ENCODE data around the gene UPF3A.
"Not testable (repeated sequence)": the region's sequence is repeated elsewhere in the genome, so short reads cannot be mapped to it uniquely, and the experiment has no call there.

Gene UPF3A

DNA sequence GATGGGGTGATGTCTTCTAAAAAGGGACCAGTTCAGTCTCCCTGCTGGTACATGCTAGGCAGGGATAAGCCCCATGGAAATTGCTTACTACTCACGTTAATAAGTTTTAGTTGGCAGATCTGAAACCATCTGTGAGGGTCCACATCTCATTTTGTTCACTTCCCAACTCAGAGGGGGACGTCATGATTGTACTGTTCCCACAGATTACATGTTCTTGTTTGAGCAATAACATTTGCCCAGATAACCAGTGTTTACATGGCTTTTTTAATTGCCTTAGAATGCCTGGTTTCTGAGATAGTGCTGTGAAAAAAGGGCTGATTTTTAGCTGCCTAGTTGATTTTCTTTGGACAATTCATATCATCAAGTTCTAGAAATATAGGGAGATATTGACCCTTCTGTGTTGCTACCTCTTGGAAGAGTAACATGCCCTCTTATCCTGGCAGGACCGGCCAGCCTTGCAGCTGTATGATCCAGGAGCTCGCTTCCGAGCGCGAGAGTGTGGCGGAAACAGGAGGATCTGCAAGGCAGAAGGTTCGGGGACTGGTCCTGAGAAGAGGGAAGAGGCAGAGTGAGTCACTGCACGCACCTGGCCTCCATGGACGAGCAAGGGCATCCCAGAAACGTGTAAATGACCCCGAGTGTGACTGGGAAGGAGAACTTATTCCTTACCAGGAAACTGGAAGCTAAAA is 23.1 kb downstream of the UPF3A start:
- DNase-seq (ENCODE audit: low read depth in 4 of 4, low spot score in 1 of 4), result no peak

DNA sequence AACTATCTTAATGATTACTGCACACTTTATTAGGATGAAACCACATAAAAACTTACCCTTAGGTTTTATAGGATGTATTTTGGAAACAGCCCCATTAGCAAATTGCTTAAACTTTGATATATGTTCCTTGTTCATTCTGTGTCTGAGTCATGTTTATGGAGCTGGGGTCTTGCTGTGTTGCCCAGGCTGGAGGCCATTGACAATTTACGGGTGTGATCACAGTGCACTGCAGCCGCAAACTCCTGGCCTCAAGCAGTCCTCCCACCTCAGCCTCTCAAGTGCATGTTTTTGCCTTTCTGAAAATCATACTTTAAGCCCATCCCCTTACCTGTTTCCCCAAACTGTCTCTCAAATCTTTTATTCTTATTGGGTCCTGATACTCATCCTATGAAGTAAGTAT is 27.7 kb downstream of the UPF3A start:
- DNase-seq (ENCODE audit: low read depth in 4 of 4, low spot score in 1 of 4), result no peak

DNA sequence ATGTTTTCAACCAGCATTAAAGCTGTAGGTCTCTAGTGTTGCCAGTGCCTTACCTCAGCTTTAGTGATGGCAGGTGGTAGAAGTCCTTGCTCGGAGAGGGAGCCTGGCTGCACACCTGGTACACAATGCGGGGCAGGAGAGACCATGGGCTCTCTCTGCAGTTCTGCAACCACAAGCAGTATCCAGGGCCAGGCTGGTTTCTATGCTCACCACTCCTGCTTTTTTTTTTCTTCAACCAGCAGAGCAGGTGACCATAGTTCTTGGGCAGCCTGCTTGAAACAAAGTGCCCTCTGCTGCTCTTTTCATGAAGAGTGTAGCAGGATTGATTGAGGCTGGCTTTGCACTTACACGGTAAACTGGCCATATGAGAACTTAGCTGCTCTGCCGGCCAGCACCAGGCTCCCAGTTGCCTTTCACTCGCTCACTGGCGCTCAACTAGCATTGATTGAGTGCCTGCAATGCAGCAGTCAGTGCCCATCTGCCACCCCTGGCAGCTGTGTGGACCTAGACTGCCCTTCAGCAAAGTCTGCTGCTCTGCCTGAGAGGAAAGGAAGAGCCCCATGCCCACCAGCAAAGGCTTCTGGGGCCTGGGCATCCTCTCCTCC is 28.5 kb downstream of the UPF3A start:
- no peak for DNase-seq (ENCODE audit: low read depth in 4 of 4, low spot score in 1 of 4)

DNA sequence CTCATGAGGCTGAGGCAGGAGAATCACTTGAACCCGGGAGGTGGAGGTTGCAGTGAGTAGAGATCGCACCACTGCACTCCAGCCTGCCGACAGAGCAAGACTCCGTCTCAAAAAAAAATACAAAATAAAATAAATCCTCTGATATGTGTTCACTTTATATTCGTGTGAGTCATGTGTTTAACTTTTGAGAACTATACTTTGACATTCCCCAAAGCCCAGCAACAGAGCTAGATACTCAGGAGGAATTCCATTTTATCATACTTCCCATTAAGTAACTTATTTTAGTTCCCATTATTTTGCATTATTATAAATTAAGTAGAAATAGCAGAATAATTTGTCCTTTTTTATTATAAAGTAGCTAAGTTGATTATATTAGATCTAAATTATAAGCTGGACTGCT is 29.6 kb downstream of the UPF3A start:
- DNase-seq (ENCODE audit: low read depth in 4 of 4, low spot score in 1 of 4), result no peak

DNA sequence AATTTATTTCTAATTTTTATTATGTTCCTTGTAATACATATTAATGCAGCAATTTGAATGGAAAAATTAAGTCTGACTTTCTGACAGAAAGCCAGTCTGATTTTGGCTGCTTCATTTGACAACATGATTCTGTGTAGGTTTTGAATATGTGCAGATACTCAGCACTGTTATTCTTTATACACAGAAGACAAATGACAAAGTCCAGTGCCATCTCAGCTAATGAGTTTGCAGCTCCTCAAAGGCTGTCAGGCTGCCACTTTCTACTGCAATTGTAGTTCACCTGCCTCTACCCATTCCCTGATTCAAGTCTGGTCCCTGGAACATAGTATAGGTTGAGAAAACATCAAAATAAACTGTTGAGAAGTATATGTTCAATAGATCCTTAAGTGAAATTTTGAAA is 30.0 kb downstream of the UPF3A start:
- no peak for DNase-seq (ENCODE audit: low read depth in 4 of 4, low spot score in 1 of 4)

DNA sequence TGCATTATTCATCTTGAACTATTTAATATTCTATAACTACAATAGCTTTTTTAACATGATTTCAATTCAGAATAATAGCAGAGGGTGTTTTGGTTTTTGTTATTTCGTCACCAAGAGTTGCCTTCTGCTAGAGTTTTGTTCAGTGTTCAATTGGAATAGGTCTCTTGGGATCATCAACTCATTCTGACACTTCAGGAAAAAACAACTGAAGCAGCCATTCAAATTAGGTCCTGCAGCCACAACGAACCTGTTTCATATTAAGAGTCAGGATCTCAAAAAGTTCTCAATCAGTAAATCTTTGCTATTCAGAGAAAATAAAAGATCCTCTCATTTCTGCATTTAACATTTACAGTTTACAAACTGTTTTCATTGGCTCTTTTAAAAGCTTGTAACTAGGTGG is 30.5 kb downstream of the UPF3A start:
- DNase-seq (ENCODE audit: low read depth in 4 of 4, low spot score in 1 of 4), result no peak

DNA sequence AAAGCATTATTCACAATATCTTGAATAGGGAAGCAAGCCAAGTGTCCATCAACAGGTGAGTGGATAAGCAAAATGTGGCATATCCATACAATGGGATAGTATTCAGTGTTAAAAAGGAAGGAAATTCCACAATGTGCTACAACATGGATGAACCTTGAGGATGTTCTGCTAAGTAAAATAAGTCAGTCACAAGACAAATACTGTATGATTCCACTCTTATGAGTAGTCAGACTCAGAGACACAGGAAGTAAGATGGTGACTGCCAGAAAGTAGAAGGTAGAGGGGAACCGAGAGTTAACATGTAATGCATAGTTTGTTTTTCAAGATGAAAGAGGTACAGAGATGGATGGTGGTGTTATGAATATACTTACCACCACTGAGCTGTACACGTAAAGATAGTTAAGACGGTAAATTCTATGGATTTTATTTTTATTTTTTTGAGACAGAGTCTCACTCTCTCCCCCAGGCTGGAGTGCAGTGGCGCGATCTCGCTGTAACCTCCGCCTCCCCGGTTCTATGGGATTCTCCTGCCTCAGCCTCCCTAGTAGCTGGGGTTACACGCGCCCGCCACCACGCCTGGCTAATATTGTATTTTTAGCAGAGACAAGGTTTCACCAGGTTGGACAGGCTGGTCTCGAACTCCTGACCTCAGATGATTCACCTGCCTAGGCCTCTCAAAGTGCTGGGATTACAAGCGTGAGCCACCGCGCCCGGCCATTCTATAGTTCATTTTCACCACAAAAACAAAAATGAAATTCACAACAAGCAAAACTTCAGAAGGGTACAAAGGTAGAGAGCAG is 31.9 kb downstream of the UPF3A start:
- DNase-seq (ENCODE audit: low read depth in 4 of 4, low spot score in 1 of 4), result peak in 2 of 4 experiments; percentile 13 to 31

DNA sequence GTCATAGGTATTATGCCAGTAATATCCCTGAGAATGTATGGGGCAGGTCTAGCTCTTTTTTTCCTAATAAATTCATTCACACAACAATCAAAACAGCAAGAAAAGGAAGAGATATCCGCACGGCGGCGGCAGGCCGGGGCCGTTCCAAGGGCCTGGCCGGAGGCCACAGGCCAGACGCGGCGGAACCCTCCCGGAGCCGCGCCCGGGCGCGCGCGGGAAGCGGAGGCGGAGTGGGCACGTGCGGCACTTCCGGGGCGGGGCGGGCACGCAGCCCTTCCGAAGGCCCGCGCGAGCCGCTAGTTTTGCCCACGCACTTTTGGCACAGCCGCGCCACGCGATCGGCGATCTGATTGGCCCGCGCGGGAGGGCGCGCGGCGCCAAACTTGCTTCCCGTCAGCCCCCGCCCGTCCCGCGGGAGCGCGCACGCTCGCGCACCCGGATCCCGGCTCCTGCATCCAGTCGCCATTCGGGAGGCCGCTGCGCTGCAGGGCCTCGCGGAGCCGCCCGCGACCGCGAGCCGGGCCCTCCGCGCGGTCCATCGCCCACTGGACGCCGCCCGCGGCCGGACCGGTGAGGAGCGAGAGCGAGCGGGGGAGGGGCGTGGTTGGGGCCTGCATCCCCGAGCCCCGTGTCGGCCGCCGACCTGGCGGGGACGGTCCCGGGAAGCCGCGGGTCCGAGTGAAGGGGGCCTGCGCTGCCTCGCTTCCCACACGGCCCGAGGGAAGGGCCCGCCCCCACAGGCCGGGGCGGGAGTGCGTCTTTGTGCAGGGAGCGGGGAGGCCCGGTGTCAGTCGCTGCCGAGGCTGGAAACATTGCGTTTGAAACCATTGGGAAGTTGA is 32.9 kb downstream of the UPF3A start, which contains the start of gene CHAMP1:
Gene CHAMP1 (plus strand): TSS at position 430 of the 839 bp plus-strand sequence. CDS start 9,340 bp downstream, outside the sequence.
- peak; percentile 74 to 92 (median 85) for DNase-seq (ENCODE audit: low read depth in 4 of 4, low spot score in 1 of 4)

DNA sequence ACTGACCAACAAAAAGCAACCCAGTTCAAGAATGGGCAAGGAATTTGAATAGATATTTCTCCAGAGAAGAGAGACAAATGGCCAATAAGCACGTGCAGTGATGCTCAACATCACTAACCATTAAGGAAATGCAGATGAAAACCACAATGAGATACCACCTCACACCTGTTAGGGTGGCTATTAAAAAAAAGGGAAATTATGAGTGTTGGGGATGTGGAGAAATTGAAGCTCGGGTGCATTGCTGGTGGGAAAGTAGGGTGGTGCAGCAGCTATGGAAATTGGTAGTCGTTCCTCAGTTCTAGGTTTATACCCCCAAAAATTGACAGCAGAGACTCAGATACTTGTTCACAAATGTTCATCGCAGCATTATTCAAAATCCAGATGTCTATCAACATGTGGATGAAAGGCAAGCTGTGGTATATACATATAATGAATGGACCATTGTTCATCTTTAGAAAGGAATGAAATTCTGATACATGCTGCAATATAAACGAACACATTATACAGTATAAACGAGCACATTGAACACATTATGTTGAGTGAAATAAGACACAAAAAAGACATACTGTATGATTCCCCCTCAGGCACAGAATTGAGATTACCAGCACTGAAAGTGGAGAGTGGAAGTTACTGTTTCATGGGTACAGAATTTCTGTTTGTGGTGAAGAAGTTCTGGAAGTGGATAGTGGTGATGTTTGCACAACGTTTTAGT is 33.8 kb downstream of the UPF3A start:
- DNase-seq (ENCODE audit: low read depth in 4 of 4, low spot score in 1 of 4), result no peak

DNA sequence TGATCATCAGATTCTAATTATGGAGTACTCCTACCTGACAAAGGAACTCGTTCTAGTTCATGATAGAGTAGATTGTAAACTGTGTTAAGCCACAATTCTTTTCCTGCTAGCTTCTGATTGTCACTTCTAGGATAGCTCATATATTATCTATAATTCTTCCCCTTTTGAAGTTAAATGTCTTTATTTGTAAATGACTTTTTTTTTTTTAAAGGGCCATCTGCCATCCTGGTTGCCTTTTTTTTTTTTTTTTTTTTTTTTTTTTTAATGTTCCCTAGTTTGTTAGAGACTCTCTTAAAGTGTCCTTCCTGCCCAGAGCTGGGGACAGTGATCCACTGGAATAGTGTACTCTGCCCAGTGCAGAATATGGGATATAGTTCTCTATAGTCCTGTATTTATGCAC is 37.2 kb downstream of the UPF3A start:
- no peak for DNase-seq (ENCODE audit: low read depth in 4 of 4, low spot score in 1 of 4)

DNA sequence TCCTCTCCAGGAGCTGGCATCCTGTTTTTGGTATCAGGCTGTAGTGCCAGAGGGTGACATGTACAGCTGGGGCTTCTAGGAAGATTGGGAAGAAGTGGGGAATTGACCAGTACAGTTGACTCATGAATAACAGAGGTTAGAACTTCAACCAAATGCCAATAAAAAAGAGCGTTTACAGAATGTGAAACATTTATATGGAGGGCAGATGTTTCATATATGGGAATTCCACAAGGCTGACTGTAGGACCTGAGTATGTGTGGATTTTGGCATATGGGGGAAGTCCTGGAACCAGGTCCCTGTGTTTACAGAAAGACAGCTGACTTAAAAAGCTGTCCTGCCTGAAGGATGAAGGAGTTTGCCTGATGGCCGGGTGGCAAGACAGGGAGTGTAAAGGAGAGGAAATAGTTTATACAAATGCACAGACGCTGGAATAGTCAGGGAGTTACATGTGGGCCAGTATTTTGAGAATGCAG is 38.1 kb downstream of the UPF3A start:
- DNase-seq (ENCODE audit: low read depth in 4 of 4, low spot score in 1 of 4), result no peak

DNA sequence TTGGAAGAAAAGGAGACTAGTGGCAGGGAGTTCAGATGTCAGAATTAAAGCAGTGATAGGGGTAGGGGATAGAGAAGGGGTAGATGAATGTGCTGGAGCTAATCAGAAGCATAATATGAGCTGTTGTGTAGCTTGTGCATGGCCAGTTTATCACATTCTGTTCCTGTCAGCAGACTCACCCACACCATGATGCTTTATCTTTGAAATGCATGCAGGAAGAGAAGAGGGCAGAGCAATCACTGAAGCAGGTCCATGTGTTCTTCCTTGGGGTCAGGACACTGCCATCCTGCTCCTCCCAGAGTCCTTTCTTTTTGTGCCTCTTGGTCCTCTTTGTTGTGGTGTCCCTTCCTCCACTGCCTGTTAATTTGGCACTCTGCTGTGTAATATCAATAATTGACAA is 38.7 kb downstream of the UPF3A start:
- no peak for DNase-seq (ENCODE audit: low read depth in 4 of 4, low spot score in 1 of 4)

DNA sequence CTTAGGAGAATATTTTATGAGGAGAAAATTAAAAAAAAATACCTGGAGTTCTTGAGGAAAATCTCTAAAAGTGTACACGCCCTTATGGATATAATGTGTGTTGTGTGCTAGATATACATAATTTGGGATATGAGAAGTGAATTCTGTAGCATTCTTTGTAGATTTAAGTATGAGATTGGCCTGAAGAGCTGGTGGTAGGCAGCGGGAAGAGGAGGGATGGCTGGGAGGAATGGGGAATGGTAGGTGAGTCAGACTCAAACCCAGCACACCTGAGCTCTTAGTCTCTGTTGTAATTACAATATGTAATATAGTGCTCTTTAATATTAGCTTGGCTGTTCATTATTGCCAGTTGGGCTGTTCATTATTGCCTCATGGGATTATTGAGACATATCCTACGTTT is 39.9 kb downstream of the UPF3A start:
- DNase-seq (ENCODE audit: low read depth in 4 of 4, low spot score in 1 of 4), result no peak

DNA sequence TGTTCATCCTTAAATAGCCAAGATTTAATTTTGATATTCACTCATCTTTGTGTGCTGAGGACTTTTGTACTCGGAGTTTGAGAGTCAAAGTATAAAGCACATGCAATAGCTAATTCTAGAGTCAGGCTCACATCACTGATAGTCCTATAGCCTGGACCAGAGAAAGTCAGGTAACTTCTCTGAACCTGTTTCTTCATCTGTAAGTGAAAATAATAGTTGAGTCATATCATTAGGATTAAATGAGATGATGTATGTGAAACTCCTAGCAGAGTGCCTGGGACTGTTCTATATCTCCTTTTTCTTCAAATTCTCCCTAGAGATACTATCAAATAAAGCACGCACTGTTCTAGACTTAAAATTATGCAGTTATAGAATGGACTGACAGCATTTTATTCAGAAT is 41.9 kb downstream of the UPF3A start:
- DNase-seq (ENCODE audit: low read depth in 4 of 4, low spot score in 1 of 4), result no peak

DNA sequence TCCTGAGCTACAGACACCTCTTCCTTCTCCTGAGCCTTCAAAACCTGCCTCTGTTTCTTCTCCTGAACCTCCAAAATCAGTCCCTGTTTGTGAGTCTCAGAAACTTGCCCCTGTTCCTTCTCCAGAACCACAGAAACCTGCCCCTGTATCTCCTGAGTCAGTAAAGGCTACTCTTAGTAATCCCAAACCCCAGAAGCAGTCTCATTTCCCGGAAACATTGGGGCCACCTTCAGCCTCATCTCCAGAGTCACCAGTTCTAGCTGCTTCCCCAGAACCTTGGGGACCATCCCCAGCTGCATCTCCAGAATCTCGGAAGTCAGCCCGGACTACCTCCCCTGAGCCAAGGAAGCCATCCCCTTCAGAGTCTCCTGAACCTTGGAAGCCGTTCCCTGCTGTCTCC is 42.9 kb downstream of the UPF3A start:
- no peak for DNase-seq (ENCODE audit: low read depth in 4 of 4, low spot score in 1 of 4)

DNA sequence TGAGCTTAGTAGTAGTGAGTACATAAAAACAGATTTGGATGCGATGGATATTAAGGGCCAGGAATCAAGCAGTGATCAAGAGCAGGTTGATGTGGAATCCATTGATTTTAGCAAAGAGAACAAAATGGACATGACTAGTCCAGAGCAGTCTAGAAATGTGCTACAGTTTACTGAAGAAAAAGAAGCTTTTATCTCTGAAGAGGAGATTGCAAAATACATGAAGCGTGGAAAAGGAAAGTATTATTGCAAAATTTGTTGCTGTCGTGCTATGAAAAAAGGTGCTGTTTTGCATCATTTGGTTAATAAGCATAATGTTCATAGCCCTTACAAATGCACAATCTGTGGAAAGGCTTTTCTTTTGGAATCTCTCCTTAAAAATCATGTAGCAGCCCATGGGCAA is 44.3 kb downstream of the UPF3A start:
- no peak for DNase-seq (ENCODE audit: low read depth in 4 of 4, low spot score in 1 of 4)

DNA sequence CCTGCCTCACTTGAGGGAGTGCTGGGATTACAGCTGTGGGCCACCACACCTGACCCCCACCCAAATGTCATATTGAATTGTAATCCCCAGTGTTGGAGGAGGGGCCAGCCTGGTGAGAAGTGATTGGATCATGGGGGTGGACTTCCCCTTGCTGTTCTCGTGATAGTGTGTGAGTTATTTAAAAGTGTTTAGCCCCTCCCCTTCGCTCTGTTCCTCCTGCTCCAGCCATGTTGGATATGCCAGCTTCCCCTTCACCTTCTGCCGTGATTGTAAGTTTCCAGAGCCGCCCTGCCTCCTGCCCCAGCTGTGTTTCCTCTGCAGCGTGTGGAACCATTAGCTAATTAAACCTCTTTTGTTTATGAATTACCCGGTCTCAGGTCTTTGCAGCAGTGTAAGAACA is 46.6 kb downstream of the UPF3A start:
- no peak for DNase-seq (ENCODE audit: low read depth in 4 of 4, low spot score in 1 of 4)

DNA sequence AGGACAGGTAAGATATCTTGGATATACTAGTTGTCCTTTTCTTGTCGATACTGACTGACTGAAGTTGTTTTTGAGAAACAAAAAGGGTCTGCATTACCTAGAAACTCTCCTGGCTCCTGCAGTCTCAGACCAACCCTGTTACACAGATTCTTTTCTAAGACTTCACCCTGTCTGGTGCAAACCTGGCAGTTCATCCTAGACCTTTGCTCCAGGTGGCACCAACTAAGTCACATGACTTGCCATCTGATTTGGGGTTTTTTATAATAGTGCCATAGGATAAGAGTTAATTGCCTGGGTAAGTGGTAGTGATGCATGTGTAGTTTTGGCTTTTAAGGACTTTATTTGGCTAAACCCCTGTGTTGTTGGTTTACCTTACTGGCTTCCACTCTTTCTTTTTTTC is 47.2 kb downstream of the UPF3A start:
- DNase-seq (ENCODE audit: low read depth in 4 of 4, low spot score in 1 of 4), result no peak

DNA sequence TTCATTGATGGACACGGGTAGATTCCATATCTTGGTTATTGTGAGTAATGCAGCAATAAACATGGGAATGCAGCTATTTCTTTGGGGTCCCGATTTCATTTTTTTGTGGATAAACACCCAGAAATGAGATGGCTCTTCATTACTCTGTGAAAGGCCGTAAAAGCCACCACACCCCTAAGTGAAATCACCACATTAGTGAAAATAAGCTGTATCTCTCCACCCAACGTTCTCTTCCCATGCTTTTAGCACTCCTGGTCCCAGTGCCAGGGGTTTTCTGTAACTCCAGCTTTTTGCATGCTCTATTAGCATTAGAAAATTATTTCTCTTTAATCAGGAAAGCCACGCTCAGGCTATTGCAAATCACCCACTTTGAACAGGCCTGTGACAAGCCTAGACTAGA is 48.7 kb downstream of the UPF3A start:
- DNase-seq (ENCODE audit: low read depth in 4 of 4, low spot score in 1 of 4), result no peak

DNA sequence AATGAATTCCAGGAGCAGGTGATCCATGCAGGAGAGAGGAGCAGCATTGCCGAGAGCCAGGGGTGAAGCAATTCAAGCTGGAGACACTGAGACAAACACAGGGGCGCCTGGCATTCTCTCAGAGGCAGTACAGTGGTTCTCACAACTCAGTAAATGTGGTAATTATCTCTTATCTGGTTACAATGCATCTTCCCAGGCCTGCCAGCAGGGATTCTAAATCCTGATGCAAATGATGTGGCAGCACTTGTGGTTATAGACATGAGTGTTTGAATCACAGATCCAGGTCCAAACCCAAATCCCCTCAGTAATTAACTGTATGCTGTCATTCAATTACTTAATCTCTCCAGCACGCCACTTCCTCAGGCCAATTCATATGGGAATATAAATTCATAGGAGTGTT is 52.5 kb downstream of the UPF3A start:
- not testable (repeated sequence) for DNase-seq (ENCODE audit: low read depth in 4 of 4, low spot score in 1 of 4)

Measured in stimulated activated CD4-positive, alpha-beta T cell treated with anti-CD3 and anti-CD28 coated beads, Interleukin-1b, Interleukin-23, amount 100 ng/mL, for 24 hours (primary cell).